GM10266 (cell line): Measurements from ENCODE around the gene TENM4.

Experiments used
- DNase-seq: peaks from one replicate; pipeline ENCODE4 v3.0.0; 2012; ENCODE audit errors: extremely low spot score
- CTCF ChIP-seq: IDR thresholded peaks from 2 replicates; pipeline ENCODE4 v1.5.1; 2012; ENCODE audit warnings: mild to moderate bottlenecking, low read depth; ENCODE audit not compliant: control insufficient read depth, insufficient read depth; ENCODE audit errors: missing control alignments

TENM4 gene

GRCh38 chr11:79185351-79185750 lies 255.5 kb downstream of the TENM4 start:
- no peak for DNase-seq
- TF ChIP-seq CTCF, result no peak

GRCh38 chr11:79184285-79184684 lies 256.5 kb downstream of the TENM4 start:
- no peak for DNase-seq
- TF ChIP-seq CTCF, result no peak

- DNase-seq, result no peak
- TF ChIP-seq CTCF, result no peak
These were observed 258.0 kb downstream of the TENM4 start for GRCh38 chr11:79182794-79183193.

- no peak for DNase-seq
- TF ChIP-seq CTCF, result no peak
These were observed 261.7 kb downstream of the TENM4 start for GRCh38 chr11:79179087-79179486.

- no peak for TF ChIP-seq CTCF
- DNase-seq, result no peak
These were observed 266.5 kb downstream of the TENM4 start for GRCh38 chr11:79174045-79175008.

- no peak for TF ChIP-seq CTCF
- DNase-seq, result no peak
These were observed 267.2 kb downstream of the TENM4 start for GRCh38 chr11:79173615-79174014.

- TF ChIP-seq CTCF, result no peak
- no peak for DNase-seq
These were observed 270.5 kb downstream of the TENM4 start for GRCh38 chr11:79170321-79170720.
